Gastroesophageal sphincter (tissue), 3 donors: ENCODE data around the gene CTNNB1.

Source experiments
- EP300 ChIP-seq: sonication (generic); formaldehyde crosslinking; IDR thresholded peaks from one replicate; pipeline ENCODE4 v1.6.1; 2017; ENCODE audit warnings: antibody characterized with exemption, mild to moderate bottlenecking
- POLR2A ChIP-seq, 2 donors: fragments of 450-650 bp; IDR thresholded peaks; one replicate each; pipeline ENCODE4 v1.6.1; 2017; ENCODE audit warnings: antibody characterized with exemption in 2 of 2, mild to moderate bottlenecking in 2 of 2, moderate library complexity in 1 of 2
- POLR2AphosphoS5 ChIP-seq: sonication (generic); formaldehyde crosslinking; IDR thresholded peaks from one replicate; pipeline ENCODE4 v1.6.1; 2017; ENCODE audit warnings: antibody characterized with exemption
- TF ChIP-seq, protein P1 (sequence below), 4 experiments: fragments of 200-600 bp in 2 of 4; fragments of 450-650 bp in 2 of 4; sonication (generic) in 1 of 4; IDR thresholded peaks; one replicate each; pipeline ENCODE4 v1.5.1; 2017 to 2019; ENCODE audit warnings: antibody characterized with exemption in 4 of 4, mild to moderate bottlenecking in 2 of 4, moderate library complexity in 2 of 4

- TF ChIP-seq, protein P1, sequence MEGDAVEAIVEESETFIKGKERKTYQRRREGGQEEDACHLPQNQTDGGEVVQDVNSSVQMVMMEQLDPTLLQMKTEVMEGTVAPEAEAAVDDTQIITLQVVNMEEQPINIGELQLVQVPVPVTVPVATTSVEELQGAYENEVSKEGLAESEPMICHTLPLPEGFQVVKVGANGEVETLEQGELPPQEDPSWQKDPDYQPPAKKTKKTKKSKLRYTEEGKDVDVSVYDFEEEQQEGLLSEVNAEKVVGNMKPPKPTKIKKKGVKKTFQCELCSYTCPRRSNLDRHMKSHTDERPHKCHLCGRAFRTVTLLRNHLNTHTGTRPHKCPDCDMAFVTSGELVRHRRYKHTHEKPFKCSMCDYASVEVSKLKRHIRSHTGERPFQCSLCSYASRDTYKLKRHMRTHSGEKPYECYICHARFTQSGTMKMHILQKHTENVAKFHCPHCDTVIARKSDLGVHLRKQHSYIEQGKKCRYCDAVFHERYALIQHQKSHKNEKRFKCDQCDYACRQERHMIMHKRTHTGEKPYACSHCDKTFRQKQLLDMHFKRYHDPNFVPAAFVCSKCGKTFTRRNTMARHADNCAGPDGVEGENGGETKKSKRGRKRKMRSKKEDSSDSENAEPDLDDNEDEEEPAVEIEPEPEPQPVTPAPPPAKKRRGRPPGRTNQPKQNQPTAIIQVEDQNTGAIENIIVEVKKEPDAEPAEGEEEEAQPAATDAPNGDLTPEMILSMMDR (IDR thresholded peaks at IDR 0.05): no peak
- TF ChIP-seq POLR2A (IDR thresholded peaks at IDR 0.05) (no peak), EP300 (no peak), POLR2AphosphoS5 (no peak)
These were observed 11.0 kb upstream of the CTNNB1 start for GRCh38 chr3:41188306-41188705.
